Brain pericyte (primary cell): Measurements from ENCODE around the gene IMPG2.
"Not testable (repeated sequence)": the region's sequence is repeated elsewhere in the genome, so short reads cannot be mapped to it uniquely, and the experiment has no call there.

Source experiments
- DNase-seq: peaks from one replicate; pipeline ENCODE4 v3.0.0-alpha.2; 2012; ENCODE audit warnings: low read depth, low spot score

IMPG2 gene

DNA sequence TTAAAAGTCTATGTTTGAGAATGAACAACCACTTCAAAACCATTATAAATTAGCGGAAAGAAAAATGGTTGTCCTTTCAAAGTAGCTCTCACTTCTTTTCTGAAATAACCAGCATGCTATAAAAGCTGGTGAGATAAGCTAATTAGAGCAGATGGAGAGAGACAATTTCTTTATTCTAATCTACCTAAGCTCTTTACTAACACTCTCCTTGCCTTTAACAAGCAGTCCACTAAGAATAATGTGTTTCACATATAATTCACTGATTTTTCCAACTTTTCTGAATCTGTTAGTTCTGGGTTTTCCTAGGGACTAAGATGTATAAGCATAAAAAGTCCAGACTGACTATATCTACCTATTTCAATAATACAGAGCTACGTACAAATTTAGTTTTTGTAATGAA lies at the start of gene IMPG2:
Gene IMPG2 (minus strand): TSS at position 101 of the 400 bp plus-strand sequence. CDS start 203 bp downstream, outside the sequence.
- DNase-seq: no peak

DNA sequence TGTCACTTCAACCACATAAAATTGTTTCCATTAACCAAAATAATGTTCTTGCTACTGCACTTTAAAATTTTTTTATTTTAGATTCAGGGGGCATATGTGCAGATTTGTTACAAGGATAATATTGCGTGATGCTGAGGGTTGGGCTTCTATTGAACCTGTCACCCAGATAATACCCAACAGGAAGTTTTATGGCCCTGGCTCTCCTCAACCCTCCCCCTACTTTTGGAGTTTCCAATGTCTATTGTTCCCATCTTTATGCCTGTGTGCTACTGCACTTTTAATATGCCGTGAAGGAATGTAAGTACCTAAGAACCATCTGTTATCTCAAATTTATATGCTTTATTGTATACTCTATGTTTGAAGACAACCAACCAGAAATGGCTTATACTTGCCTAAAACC lies 42.0 kb upstream of the IMPG2 start:
- no peak for DNase-seq

DNA sequence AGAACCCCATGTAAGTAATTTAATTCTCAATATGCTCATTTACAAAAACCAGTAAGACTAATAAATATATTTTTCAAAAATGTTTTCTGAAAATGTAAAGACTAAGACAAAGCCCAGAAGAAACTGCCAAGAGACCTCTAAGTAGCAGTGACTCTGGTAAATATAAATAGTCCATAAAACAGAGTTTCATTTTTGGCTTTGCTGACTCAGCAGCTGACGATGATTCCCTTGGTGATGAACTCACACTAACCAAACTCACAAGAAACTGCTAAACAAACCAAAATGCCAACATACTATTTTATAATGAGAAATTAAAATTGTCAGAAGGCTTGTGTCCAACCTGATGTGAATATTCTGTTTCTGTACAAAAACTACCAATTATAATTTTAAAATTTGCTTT lies 31.5 kb upstream of the IMPG2 start:
- no peak for DNase-seq

DNA sequence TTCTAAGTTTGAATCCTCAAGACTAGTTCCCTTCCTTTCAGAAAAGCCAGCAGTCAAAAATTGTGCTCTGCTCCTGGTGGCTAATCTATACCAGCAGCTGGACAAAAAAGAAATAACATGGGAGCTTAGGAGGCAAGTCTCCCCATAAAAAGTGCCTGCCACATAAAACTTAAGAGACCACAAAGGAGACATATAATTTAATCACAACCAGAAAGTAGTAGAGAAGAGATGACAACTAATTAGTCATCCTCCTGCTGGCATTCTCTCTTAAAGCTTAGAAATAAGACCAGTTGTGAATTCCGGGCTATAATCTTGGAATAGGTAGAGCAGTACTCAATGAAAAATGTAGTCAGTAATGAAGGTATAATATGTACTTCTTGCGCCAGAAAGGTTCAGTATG lies 20.2 kb upstream of the IMPG2 start:
- no peak for DNase-seq

DNA sequence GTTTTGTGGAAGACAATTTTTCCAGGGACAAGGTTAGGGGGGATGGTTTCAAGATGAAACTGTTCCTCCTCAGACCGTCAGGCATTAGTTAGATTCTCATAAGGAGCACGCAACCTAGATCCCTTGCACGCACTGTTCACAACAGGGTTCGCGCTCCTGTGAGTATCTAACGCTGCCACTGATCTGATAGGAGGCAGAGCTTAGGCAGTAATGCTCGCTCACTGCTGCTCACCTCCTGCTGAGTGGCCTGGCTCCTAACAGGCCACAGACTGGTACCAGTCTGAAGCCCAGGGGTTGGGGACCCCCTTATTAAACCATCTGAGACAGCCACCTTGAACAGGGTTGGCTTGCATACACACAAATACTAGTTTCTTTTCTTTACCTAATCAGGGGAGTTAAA lies 13.5 kb upstream of the IMPG2 start:
- DNase-seq: no peak

DNA sequence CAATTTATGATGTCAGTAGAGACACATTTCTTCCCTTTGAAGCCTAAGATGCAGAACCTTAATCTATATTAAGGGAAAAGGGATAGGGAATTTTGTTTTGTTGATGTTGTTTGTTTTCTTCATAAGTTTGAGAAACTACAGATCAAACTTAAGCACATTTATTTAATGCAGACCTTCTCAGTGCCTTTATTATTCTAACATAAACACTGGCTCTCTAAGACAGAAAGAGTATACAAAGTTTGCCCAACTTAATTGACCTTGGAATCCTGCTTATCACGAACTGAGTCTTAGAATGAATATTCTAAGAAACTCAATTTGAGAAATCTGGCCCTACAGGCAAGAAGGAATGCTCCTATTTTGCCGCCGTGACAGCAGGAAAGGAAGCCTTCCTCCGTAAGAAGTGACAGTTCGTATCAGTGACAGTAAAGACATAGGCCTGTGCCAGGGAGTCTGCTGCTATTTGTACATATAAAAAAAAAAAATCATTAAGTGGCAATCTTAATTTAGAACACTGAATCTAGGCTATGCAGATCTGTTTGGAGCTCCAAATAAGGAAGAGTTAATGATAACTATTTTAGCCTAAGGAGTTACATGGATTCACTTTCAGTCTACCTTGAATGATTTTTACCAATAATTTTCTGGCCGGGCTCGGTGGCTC lies 8.8 kb upstream of the IMPG2 start:
- DNase-seq: no peak

DNA sequence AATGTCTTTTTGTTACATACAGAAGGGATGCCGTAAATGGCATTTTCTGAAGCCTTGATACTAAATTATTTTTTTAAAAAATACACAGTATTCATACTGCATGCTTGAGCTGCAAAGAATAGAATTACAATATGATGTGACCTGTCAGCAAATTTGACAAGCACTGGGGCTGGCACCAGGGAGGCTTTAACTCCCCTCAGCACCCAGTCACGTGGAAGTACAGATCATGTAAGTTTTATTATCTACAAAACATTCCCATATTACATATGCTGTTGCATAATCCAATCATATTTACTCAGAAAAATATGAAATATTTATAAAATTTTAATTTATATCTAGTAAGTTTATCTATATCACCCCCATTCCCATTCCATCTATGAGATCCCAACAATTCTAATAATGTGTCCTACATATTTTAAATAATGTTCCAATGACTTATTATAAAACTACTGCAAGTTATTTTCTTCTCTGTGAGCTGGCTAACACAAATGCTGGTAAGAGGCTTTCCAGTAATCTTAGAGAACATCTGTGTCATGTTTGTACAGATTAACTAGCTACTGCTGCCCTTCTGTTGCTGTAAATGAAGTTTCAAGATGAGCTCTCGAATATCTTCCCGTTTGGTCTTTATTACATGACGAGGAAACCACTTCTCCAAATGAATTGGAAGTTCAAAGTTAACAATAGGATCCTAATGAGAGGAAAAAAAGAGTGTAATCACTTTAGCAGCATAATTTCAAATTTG lies 5.2 kb upstream of the IMPG2 start:
- DNase-seq: no peak

DNA sequence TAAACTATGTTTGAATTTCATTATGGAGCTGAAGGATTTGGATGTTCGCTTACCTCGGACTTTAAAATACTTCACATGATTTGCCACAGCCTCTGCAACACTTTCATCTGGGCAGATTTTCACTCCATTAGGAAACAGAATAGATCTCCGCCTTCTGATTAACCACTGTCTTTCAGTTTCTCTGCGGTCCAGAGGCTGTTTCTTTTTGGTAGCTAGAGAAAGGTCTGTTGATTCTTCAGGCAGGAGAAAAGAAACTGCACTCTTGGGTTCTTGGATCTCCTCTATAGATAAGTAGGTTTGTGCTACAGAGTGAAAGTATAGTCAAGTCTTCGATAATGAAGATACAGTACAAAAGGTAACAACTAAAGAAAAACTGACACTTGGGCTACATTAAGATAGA lies 844 bp downstream of the IMPG2 start:
- no peak for DNase-seq

DNA sequence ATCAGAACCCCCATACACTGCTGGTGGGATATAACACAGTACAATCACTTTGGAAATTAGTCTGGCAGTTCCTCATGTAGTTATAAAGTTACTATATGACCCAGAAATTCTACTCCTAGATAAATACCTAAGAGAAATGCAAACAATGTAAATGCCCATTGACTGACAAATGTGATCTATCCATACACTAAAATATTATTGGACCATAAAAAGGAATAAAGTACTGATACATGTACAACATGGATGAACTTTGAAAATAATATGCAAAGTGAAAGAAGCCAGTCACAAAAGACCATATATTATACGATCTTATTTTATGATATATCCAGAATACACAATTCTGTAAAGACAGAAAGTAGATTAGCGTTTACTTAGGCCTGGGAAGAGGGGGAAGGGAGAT lies 7.8 kb downstream of the IMPG2 start:
- no peak for DNase-seq

DNA sequence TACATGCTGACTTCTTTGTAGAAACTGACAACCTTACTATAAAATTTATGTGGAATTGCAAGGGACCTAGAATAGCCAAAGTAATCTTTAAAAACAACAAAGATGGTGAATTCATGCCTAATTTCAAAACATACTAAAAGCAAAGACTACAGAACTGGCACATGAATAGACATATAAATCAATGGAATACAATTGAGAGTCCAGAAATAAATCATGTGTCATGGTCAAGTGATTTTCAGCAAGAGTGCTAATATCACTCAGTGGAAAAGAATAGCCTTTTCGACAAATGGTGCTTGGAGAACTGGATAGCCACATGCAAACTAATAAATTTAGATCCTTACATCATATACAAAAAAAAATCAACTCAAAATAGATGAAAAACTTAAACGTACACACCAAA lies 8.7 kb downstream of the IMPG2 start:
- DNase-seq: no peak

DNA sequence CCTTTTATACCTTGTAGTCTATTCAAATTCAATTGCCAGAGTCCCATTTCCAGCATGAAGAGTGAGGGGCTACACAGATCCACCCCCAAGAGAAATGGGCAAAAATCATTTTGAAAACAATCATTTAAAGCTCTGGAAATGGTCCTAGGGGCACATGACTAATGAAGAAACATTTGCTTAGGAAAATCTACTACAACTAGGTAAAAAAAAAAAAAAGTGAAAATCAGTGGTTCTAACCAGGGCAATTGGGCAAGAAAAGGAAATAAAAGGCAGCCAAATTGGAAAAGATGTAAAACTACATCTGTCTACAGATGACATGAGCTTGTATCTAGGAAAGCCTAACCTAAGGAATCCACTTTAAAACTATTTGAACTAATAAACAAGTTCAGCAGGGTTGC lies 9.4 kb downstream of the IMPG2 start:
- no peak for DNase-seq

DNA sequence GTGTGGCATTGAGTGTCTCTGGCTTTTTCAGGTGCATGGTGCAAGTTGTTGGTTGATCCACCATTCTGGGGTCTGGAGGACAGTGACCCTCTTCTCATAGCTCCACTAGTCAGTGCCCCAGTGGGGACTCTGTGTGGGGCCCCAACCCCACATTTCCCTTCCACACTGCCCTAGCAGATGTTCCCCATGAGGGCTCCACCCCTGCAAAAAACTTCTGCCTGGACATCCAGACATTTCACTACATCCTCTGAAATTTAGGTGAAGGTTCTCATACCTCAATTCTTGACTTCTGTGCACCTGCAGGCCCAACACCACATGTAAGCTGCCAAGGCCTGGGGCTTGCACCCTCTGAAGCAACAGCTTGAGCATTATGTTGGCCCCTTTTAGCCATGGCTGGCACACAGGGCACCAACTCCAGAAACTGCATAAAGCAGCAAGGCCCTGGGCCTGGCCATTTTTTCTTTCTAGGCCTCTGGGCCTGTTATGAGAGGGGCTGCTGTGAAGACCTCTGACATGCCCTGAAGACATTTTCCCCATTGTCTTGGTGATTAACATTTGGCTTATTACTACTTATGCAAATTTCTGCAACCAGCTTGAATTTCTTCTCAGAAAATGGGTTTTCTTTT lies 12.1 kb downstream of the IMPG2 start:
- not testable (repeated sequence) for DNase-seq

DNA sequence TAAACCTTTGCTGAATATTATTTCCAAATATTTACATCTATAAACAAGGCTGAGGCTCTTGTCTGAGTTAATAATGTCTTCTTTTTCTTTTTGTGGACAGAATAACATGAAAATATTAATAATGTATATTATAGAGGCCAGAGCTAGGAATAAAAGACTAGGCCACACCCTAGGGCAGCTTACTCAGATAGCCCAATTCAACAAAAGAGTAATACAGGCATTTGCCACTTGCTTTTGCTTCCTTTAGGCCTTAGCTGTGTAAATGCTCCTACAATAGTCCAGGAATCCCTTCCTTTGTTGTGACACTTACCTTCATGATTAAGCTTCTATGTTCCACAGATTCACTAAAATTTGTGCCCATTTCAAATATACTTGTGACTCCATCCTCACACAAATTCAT lies 16.5 kb downstream of the IMPG2 start:
- DNase-seq: no peak

DNA sequence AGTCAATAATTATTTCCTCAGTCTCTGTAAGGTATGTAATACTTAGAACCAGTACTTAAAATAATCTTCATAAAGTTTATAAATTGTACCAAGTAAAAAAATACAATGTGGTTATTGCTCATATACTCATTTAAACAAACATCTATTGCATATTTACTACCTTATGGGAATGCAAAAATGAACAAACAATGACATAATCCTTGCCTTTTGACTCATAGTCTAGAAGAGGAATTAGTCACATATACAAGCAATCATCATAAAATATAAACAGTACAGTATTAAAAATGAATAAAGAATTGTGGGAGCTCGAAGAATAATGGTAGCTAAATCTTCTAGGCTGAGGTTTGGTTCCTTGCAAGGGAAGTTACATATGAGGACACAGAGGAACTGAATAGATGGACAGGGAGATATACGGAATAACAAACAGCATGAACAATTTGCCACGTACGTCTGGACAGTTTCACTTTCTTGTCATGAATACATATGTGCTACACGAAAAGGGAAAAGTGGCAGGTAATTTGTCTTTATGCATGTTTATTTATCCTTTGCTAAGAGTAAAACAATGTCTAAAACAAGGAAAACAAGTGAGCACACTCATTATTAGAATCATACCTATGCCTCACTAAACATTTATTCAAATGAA lies 17.2 kb downstream of the IMPG2 start:
- DNase-seq: no peak

DNA sequence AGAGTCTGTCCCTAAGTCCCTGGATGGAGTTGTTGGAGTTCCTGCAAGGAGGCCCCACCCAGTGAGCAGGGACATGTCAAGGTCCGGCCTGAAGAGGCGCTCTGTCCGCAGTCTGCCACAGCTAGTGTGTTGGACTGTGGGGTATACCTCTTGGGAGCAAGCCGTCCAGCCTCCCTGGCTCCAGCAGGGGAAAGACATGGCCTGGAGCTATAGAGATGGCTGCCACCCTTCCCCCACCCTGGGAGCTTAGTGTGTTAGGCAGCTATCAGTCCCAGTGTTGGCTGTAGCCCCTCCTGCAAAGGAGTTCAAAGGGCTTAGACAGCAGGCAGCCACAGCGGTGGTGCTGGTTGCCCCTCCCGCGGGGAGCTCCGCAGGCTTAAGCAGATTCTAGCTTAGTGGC lies 20.3 kb downstream of the IMPG2 start:
- no peak for DNase-seq

DNA sequence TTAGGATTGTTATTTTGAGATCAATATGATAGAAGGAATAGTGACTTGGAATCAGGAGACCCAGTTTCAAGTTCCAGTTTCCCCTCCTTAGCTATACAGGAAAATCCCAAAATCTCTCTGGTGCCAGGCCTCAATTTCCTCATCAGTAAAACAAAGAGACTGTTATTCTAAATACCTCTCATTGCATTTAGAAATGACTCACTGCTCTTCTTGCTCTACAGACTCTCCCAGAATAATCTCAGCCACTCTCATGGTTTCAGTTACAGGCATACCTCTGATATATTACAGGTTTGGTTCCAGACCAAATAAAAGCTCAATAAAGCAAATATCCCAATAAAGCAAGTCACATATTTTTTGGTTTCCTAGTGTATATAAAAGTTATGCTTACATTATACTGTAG lies 28.3 kb downstream of the IMPG2 start:
- DNase-seq: no peak

DNA sequence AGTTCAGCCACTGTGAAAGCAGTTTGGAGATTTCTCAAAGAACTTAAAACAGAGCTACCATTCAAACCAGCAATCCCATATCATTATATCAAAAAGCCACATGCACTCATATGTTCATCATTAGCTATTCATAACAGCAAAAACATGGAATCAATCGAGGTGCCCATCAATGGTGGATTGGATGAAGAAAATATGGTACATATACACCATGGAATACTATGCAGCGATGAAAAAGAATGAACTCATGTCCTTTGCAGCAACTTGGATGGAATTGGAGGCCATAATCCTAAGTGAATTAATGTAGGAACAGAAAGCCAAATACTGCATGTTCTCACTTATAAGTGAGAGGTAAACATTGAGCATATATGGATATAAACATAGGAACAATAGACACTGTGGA lies 32.1 kb downstream of the IMPG2 start:
- DNase-seq: no peak

DNA sequence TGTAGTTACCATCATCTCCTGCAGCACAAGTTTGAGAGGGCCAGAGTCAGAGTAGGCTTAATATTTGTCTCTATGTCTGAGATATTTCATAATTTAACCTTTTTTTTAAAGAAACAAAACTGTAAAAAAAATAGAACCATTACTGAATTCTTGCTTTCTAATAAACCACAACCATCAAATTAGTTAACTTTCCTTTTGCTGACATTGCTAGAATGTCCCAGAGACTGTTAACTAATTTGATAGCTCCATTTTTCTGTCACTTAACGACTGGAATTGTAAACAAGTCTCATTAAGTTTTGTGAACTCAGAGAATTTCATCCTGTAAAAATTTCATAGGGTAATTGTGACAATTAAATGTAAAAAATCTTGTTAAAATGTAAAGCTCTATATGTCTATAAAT lies 35.6 kb downstream of the IMPG2 start:
- no peak for DNase-seq

DNA sequence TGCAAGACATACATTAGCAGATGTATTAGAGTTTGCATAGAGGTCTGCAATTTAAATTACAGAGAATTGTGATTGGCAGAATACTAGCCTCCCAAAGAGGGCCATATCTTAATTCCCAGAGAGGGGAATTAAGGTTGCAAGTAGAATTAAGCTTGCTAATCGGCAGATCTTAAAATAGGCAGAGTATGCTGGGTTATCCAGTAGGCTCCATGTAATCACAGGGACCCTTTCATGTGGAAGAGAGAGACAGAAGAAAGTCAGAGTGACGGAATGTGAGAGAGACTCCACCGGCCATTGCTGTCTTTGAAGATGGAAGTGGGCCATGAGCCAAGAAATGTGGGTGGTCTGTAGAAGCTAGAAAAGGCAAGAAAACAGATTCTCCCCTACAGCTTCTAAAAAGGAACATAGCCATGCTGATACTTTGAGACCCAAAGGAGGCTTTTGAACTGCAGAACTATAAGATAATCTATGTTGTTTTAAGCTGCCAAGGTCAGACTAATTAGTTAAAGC lies 38.8 kb downstream of the IMPG2 start:
- no peak for DNase-seq

DNA sequence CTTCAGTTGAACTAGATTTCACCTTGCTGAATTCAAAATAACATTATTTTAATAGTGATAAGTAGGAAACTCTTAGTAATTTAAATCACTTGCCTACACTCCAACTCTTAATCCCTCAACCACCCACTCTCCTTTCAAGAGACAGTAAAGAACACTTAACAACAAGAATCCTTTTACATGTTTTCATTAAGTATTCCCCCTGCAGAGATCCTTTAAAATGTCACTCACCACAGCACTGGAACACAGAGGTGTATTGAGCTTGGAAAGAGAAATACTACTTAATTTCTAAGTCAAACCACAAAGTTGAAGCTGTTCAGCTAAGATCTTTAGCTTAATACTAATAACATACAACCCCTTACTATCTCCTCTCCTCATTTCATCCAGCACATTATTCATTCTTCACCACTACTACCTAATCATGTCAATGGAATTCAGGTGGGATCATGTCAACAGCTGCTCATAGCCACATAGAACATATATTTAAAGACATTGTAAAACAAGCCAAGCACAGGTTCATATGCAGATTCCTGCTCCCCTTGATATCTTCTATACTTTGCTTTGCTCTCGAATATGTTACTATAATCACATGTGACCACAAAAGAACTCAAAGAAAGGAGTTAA lies 40.5 kb downstream of the IMPG2 start:
- no peak for DNase-seq

DNA sequence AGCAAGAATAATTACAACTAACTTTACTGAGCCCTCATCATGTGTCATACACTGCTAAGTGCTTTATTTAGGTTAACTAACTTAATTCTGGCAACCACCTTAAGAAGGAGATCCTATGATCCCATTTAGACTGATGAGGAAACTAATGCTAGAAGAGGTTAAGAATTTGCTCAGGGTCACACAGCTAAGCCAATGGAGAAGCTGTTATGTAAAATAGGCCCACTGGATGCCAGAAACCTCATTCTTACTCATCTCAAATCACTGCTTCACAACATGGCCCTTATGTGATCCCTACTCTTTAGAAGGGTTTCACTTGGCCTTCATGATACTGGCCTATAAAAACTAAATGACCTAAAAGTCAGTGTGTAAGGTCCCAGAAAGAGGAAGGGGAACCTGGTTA lies 41.2 kb downstream of the IMPG2 start:
- no peak for DNase-seq

DNA sequence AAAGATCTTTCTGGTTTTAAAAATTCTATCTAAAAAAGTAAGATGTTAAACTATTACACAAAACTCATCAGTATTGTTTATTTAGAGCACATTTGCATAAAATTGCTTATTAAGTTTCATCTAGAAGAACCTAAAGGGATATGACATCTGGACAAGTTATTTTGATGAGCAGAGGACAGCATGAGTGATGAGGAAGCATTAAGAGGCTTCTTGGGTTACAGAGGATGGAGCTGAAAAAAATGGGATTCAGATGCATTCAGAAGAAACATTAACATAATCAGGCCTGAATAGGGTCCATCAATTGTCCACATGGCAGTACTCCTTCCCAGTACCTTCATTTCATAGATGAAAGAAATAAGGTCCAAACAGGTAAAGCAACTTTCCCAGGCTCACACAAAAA lies 41.6 kb downstream of the IMPG2 start:
- no peak for DNase-seq
